Skin of body (tissue), 2 donors: ENCODE data around the gene ARPC1A. TPM values are rescaled to one million over a fixed set of nuclear protein-coding genes. Genes with fewer than 3 reads are reported as not detected.
"Not testable (repeated sequence)": the region's sequence is repeated elsewhere in the genome, so short reads cannot be mapped to it uniquely, and the experiment has no call there.

Source experiments
- DNase-seq: peaks from one replicate; lab custom pipeline; 2025; lab: John Stamatoyannopoulos, UW
- total RNA-seq: library from RNA; depleted of rRNA; stranded (reverse); fragments of >200 nt; gene quantifications from one replicate; pipeline ENCODE4 v1.2.3, GENCODE V29; 2014

Gene ARPC1A
- total RNA-seq, 1 donor from 2014 or later: 56.2 TPM

GRCh38 chr7:99368750-99369389 lies 43.2 kb downstream of the ARPC1A start:
- no peak for DNase-seq

GRCh38 chr7:99369767-99370391 lies 44.2 kb downstream of the ARPC1A start:
- no peak for DNase-seq

DNA sequence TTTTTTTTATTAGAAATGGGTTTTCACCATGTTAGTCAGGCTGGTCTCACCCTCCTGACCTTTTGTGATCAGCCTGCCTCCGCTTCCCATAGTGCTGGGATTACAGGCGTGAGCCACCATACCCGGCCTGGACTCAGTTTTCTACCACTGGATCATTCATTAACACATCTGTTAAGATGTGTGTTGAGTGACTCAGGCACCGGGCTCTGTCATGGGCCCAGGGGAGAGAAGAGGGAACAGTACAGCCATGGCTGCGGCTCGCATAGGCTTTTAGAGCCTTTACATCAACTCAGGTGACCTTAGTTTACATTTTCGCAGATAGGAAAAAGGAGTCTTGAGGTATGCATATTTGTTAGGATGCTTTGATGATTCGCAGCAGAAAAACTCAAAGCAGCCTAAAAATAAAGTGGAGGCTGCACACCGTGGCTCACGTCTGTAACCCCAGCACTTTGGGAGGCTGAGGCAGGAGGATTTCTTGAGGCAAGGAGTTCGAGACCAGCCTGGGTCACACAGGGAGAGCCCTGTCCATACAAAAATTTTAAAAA lies 45.8 kb downstream of the ARPC1A start:
- no peak for DNase-seq

- peak; percentile 29 for DNase-seq
Measured at GRCh38 chr7:99372275-99373090, 46.8 kb downstream of the ARPC1A start.

- DNase-seq: no peak
Measured at GRCh38 chr7:99373091-99374066, 47.7 kb downstream of the ARPC1A start.

- no peak for DNase-seq
Measured at GRCh38 chr7:99374111-99375064, 48.7 kb downstream of the ARPC1A start, which contains the start of gene ARPC1B. ARPC1B (plus strand) TSS chr7:99374730; CDS start chr7:99385715, 10,985 bp downstream.

GRCh38 chr7:99375070-99375807 lies 49.5 kb downstream of the ARPC1A start:
- peak; percentile 38 for DNase-seq

GRCh38 chr7:99379043-99379577 lies 53.4 kb downstream of the ARPC1A start:
- peak; percentile 81 for DNase-seq

GRCh38 chr7:99379693-99380031 lies 54.0 kb downstream of the ARPC1A start:
- DNase-seq: not testable (repeated sequence)

GRCh38 chr7:99380032-99380822 lies 54.5 kb downstream of the ARPC1A start:
- no peak for DNase-seq

GRCh38 chr7:99380823-99381663 lies 55.3 kb downstream of the ARPC1A start:
- DNase-seq: no peak

GRCh38 chr7:99381664-99382075 lies 56.0 kb downstream of the ARPC1A start:
- no peak for DNase-seq

- DNase-seq: no peak
Measured at GRCh38 chr7:99383203-99383602, 57.5 kb downstream of the ARPC1A start.

DNA sequence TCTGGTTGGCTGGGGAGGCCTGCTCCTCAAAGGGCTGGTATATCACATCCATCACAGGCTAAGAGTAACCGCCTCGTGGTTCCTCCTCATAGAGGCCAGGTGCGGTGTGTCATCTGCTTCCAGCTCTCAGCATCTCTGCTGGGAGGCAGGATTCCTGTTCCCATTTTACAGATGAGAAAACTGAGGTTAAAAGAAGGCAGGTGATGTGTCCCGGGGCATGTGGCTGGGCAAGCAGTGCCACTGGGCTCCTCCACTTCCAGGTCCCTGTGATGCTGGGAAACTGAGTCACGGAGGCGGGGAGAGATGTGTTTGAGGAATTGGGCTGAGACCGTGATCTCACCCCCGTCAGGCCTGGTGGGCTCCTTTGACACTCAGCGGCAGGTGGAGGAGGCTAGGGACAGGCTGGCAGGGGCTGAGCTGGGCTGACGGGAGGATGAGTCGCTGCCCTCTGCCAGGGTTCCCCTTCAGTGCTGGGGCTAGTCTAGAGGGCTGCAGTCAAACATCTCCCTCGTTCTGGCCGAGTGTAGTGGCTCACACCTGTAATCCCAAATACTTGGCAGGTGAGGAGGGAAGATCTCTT lies 58.2 kb downstream of the ARPC1A start:
- no peak for DNase-seq

GRCh38 chr7:99384523-99384922 lies 58.8 kb downstream of the ARPC1A start:
- DNase-seq: no peak

DNA sequence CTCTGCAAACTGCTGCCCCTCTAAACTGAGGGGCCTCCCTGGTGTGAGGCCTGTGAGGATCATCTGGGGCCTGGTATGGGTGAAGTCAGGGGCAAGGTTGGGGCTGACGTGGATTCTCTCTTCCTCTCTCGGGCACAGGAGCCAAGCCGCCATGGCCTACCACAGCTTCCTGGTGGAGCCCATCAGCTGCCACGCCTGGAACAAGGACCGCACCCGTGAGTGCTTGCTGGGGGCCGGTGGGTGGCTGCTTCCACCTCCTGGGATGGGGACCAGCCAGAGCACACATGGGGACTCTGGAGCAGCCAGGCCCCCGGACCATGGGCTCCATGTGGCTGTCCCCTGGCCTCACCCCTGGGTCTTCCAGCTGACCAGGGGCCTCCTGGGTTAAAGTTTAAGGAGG lies 59.9 kb downstream of the ARPC1A start:
- DNase-seq: no peak
